Testis (tissue), 3 donors: ENCODE measurements around the gene EXOC4. TPM values are rescaled to one million over a fixed set of nuclear protein-coding genes. Genes with fewer than 3 reads are reported as not detected.

Experiments used
- DNase-seq: peaks from one replicate; pipeline ENCODE4 v3.0.0-alpha.2; 2019
- H3K27ac ChIP-seq, 2 donors: fragments of 200-600 bp; sonication (generic); one replicate each; pipeline ENCODE4 v1.5.1; 2019
- H3K27me3 ChIP-seq: fragments of 200-600 bp; sonication (generic); one replicate; pipeline ENCODE4 v1.5.1; 2019
- H3K36me3 ChIP-seq: fragments of 200-600 bp; sonication (generic); one replicate; pipeline ENCODE4 v1.5.1; 2017; ENCODE audit warnings: low read depth; ENCODE audit errors: missing control alignments
- H3K4me1 ChIP-seq: fragments of 200-600 bp; sonication (generic); one replicate; pipeline ENCODE4 v1.5.1; 2019
- H3K4me3 ChIP-seq, 2 donors: fragments of 200-600 bp; sonication (generic); one replicate each; pipeline ENCODE4 v1.5.1; 2017 to 2019
- H3K9me3 ChIP-seq: fragments of 200-600 bp; sonication (generic); one replicate; pipeline ENCODE4 v1.5.1; 2017
- POLR2A ChIP-seq: fragments of 450-650 bp; IDR thresholded peaks from one replicate; pipeline ENCODE4 v1.6.1; 2017; ENCODE audit warnings: antibody characterized with exemption, mild to moderate bottlenecking, moderate library complexity
- WGBS, 2 donors: methylation state at CpG; one replicate each; pipeline ENCODE4 v1.1.5; 2018; 5-methylcytosine and 5-hydroxymethylcytosine counted together
- intact Hi-C: fragments of 100-400 bp; cut with DNase I; formaldehyde crosslinking; loops from one replicate; pipeline ENCODE4 v1.15.1; 2023; ENCODE audit warnings: low total_unique reads
- polyA plus RNA-seq: library from polyadenylated mRNA; stranded (reverse); fragments of 350-450 nt; fragmentation: Illumina TruSeq; extraction: RNeasy Lipid Tissue Mini Kit (QIAGEN cat#74804); gene quantifications from one replicate; pipeline ENCODE4 v1.2.3, GENCODE V29; 2014; ENCODE audit warnings: low read depth, low replicate concordance; ENCODE audit not compliant: insufficient read depth
- total RNA-seq, 2 donors: library from RNA; depleted of rRNA; stranded (reverse); fragments of >200 nt; gene quantifications; one replicate each; pipeline ENCODE4 v1.2.3, GENCODE V29; 2016
- TF ChIP-seq, protein P1 (sequence below), 3 experiments: fragments of 450-650 bp in 2 of 3; fragments of 200-600 bp in 1 of 3; sonication (generic) in 1 of 3; IDR thresholded peaks; one replicate each; pipeline ENCODE4 v1.5.1; 2016 to 2019; ENCODE audit warnings: antibody characterized with exemption in 3 of 3, mild to moderate bottlenecking in 2 of 3, moderate library complexity in 1 of 3

The EXOC4 gene
- total and polyA plus RNA-seq, 3 donors from 2014 or later, result 47.4 to 169 (median 142) TPM

DNA sequence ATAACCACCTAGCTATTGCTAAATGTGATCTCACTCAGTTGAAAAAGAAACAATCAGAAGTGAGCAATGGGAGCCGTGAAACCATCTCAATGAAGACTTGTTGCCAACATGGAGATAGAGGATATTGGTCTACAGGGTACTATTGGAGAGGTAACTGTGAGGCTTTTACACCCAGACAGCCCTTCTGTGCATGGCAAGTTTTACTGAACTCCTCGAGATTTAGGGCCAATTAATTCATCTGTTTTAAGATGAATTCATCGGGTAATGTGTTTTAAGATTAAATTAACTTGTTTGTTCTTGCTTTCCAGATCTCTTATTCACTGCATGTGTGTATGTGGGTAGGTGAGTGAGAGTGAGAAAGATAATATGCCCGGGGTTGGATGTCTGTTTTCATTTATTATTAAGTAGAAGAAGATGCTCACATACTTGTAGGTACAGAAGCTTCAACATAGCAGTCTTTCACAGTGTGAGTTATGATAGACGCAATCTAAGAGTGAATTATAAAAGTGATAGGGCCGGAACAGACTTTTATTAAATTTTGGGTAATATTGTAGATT, 323.8 kb downstream of the EXOC4 start:
- no peak overlapping the region for H3K4me3 ChIP-seq
- H3K4me1 ChIP-seq, result no peaks in the 10 kb centered on the region
- no peak overlapping the region for H3K27ac ChIP-seq
- H3K27me3 ChIP-seq, result no peaks in the 10 kb centered on the region
- TF ChIP-seq POLR2A, result no peak
- TF ChIP-seq, protein P1, sequence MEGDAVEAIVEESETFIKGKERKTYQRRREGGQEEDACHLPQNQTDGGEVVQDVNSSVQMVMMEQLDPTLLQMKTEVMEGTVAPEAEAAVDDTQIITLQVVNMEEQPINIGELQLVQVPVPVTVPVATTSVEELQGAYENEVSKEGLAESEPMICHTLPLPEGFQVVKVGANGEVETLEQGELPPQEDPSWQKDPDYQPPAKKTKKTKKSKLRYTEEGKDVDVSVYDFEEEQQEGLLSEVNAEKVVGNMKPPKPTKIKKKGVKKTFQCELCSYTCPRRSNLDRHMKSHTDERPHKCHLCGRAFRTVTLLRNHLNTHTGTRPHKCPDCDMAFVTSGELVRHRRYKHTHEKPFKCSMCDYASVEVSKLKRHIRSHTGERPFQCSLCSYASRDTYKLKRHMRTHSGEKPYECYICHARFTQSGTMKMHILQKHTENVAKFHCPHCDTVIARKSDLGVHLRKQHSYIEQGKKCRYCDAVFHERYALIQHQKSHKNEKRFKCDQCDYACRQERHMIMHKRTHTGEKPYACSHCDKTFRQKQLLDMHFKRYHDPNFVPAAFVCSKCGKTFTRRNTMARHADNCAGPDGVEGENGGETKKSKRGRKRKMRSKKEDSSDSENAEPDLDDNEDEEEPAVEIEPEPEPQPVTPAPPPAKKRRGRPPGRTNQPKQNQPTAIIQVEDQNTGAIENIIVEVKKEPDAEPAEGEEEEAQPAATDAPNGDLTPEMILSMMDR (IDR thresholded peaks at IDR 0.05), result no peak
- no peaks in the 10 kb centered on the region for H3K36me3 ChIP-seq
- DNase-seq, result no peak
- intact Hi-C loops, result no loop called here
- 92 to 94% methylated on average over 6 of the region's 6 CpGs for WGBS, 2 donors
- H3K9me3 ChIP-seq, result no peaks in the 10 kb centered on the region

DNA sequence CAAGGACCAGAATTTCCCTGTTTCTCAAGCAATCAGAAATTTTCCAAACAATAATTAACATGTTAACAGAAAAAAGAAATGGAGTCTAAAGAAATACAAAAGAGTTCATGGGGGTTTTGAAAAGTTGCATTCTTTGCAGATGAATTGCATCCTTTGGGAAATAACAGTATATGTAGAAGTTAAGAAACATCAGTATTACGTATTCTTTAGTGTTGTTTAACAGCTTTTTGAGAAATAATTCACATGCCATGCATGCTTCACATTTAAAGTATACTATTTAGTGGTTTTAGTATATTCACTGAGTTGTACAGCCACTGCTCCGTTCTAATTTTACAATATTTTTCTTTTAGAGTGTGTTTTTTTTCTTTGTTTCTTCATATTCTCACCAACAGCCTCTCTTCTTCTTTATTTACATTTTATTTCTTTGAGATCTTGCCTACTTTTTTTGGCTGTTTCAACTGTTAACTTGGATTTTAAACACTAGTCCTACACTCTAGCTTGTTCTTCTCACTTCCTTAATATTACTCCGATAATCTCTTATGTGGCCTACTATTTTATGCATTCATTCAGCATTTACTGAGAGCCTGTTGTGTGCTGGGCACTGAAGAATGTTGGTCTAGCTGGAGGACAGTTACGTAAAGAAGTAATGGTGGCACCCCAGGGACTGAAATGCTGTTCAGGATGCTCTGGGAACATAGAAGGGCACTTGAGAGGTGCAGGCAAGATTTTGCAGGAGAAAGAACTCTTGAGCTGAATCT, 330.1 kb downstream of the EXOC4 start:
- TF ChIP-seq, protein P1 (IDR thresholded peaks at IDR 0.05), result no peak
- no peak for TF ChIP-seq POLR2A
- DNase-seq, result no peak
- intact Hi-C loops, result no loop called here

DNA sequence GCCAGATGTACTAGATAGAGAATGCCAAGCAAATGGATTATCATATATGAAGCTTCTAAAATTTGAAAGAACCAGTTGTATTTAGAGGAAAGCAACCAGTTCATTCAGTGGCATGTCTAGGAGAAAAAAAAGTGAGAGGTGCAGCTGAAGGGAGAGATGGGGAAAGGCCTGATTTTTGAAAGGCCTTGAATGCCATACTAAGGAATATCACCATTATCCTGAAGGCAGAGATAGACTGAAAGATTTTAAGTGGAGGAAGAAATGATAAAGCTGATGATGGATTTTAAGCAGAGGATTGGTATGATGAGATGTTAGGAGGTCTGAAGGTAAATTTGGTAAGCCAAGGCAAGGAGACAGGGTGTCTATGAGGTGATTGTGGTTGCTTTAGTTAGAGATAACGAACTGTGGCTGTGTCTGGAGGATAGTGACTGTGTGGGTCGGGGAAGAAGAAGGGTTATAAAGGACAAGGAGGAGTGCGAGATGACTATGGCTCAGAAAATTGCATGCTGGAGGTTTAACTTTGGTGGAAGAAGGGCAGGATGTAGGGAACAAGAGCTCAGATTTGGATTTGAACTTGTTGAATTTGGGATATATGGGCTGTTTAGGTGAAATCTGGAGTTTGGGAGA, 330.8 kb downstream of the EXOC4 start:
- Histone ChIP-seq H3K27ac (no peak overlapping the region), H3K9me3 (no peaks in the 10 kb centered on the region), H3K27me3 (no peaks in the 10 kb centered on the region), H3K4me3 (no peak overlapping the region), H3K36me3 (no peaks in the 10 kb centered on the region), H3K4me1 (no peaks in the 10 kb centered on the region)
- TF ChIP-seq POLR2A, result no peak
- TF ChIP-seq, protein P1 (IDR thresholded peaks at IDR 0.05), result no peak
- 89 to 96% methylated on average over 3 of the region's 3 CpGs for WGBS, 2 donors
- DNase-seq, result no peak
- intact Hi-C loops, result no loop called here

More for the DNA sequence above, 330.1 kb downstream of the EXOC4 start:
- Histone ChIP-seq H3K27ac (no peak overlapping the region), H3K4me3 (no peak overlapping the region), H3K36me3 (no peaks in the 10 kb centered on the region), H3K9me3 (no peaks in the 10 kb centered on the region), H3K4me1 (no peaks in the 10 kb centered on the region), H3K27me3 (no peaks in the 10 kb centered on the region)
- WGBS, 2 donors, result 86 to 98% methylated on average over 4 of the region's 4 CpGs

DNA sequence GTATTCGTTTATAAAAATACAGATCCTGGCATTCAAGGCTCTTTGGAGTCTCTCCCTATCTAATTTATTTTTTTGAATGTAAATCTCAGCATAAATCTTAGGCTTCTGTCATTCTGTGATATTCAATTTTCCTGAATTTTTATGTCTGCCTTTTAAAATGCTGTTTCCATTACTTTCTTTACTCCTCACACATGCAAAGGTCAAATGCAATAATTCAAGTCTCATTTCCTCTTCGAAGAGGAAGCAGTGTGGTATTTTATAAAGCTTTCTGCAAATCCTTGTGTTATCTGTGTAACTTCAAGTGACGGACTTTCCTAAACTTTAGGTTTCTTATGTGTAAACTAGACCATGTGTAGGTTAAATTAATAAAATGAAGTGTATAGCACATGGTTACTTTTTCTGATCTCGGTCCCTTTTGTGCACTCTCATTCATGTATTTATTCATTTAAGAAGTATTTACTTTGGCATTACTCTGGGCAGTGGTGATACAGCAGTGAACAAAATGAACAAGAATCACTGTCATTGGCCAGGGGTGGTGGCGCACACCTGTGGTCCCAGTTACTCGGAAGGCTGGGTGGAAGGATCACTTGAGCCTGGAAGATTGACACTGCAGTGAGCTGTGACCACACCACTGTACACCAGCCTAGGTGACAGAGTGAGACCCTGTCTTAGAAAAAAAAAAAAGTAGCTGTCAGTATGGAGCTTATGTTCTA, 332.2 kb downstream of the EXOC4 start:
- no peak for TF ChIP-seq POLR2A
- TF ChIP-seq, protein P1 (IDR thresholded peaks at IDR 0.05), result no peak
- 79 to 82% methylated on average over 5 to 6 of the region's 6 CpGs for WGBS, 2 donors
- no peaks in the 10 kb centered on the region for H3K27me3 ChIP-seq
- no peak overlapping the region for H3K4me3 ChIP-seq
- no peak overlapping the region for H3K27ac ChIP-seq
- H3K4me1 ChIP-seq, result no peaks in the 10 kb centered on the region
- no peaks in the 10 kb centered on the region for H3K36me3 ChIP-seq
- DNase-seq, result no peak
- intact Hi-C loops, result no loop called here
- H3K9me3 ChIP-seq, result no peaks in the 10 kb centered on the region
